ENCODE measurements around the gene CYBA.

DNA sequence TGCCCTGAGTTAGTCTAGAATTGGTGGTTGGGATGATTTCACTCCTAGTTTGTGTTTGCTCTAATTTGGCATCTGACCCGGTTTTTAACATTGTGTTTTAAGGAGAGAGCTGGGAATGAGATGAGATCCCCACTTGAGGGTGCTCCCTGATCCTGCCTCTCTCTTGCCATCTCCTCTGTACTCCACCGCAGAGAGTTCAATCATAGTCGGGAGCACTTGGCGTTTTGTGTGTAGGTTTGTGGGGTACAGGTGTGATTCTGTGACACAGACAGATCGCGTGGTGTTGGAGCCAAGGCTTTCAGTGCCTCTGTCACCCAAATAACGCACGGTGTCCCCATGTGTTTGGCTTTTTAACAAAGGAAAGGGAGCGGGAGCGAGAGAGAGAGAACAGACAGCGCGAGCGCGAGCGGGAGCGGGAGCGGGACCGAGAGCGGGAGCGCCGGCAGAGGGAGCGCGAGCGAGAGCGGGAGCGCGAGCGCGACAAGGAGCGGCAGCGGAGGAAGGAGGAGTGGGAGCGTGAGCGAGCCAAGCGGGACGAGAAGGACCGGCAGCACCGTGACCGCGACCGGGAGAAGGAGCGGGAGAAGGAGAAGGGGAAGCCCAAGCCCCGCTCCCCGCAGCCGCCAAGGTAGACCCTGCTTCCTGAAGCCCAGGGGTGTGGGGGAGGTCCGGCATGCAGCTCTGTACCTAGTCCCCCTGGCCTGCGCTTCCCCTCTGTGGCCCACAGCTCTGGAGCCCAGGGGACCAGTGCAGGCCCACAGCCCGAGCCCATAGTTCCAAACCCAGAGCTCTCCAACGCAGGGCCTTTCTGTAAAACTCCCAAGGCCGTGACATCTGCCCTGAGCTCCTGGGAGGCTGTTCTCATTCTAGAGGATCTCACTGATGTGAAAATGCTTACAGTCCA lies 39.7 kb downstream of the CYBA start:
- no peak for TF ChIP-seq EHMT2 (IDR thresholded peaks at IDR 0.05; ENCODE audit: low read depth)
- TF ChIP-seq MYC (IDR thresholded peaks at IDR 0.05; ENCODE audit: borderline replicate concordance, low read length), result no peak
- no peak for TF ChIP-seq CHD2 (IDR thresholded peaks at IDR 0.05; ENCODE audit: low read length, partially characterized antibody)
- TF ChIP-seq, protein P1, sequence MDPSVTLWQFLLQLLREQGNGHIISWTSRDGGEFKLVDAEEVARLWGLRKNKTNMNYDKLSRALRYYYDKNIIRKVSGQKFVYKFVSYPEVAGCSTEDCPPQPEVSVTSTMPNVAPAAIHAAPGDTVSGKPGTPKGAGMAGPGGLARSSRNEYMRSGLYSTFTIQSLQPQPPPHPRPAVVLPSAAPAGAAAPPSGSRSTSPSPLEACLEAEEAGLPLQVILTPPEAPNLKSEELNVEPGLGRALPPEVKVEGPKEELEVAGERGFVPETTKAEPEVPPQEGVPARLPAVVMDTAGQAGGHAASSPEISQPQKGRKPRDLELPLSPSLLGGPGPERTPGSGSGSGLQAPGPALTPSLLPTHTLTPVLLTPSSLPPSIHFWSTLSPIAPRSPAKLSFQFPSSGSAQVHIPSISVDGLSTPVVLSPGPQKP (IDR thresholded peaks at IDR 0.05; ENCODE audit: low read depth, low read length), result no peak
- TF ChIP-seq, protein P2, sequence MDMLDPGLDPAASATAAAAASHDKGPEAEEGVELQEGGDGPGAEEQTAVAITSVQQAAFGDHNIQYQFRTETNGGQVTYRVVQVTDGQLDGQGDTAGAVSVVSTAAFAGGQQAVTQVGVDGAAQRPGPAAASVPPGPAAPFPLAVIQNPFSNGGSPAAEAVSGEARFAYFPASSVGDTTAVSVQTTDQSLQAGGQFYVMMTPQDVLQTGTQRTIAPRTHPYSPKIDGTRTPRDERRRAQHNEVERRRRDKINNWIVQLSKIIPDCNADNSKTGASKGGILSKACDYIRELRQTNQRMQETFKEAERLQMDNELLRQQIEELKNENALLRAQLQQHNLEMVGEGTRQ (IDR thresholded peaks at IDR 0.05), result no peak
- TF ChIP-seq RAD21 (conservative IDR thresholded peaks at IDR 0.05 in 1 of 2, IDR thresholded peaks at IDR 0.05 in 1 of 2), result no peak
- TF ChIP-seq CEBPB (IDR thresholded peaks at IDR 0.05), result no peak
